NB4 (cell line): ENCODE data around the gene OR56A1.

Experiments used
- CTCF ChIP-seq: IDR thresholded peaks from one replicate; pipeline ENCODE4 v1.5.1; 2012; ENCODE audit warnings: low read depth, low read length
- MAX ChIP-seq: IDR thresholded peaks from 2 replicates; pipeline ENCODE4 v1.6.1; 2011; ENCODE audit warnings: low read depth, low read length
- MYC ChIP-seq: IDR thresholded peaks from 2 replicates; pipeline ENCODE4 v1.6.1; 2011; ENCODE audit warnings: low read depth, low read length
- POLR2A ChIP-seq: IDR thresholded peaks from 2 replicates; pipeline ENCODE4 v1.6.1; 2011; ENCODE audit warnings: mild to moderate bottlenecking; ENCODE audit not compliant: insufficient read length; ENCODE audit errors: extremely low read depth

- TF ChIP-seq CTCF (no peak), MAX (no peak), POLR2A (no peak), MYC (no peak)
Measured at GRCh38 chr11:5973530-5973929, 57.0 kb downstream of the OR56A1 start.
